ENCODE results near the gene SPIRE2.

DNA sequence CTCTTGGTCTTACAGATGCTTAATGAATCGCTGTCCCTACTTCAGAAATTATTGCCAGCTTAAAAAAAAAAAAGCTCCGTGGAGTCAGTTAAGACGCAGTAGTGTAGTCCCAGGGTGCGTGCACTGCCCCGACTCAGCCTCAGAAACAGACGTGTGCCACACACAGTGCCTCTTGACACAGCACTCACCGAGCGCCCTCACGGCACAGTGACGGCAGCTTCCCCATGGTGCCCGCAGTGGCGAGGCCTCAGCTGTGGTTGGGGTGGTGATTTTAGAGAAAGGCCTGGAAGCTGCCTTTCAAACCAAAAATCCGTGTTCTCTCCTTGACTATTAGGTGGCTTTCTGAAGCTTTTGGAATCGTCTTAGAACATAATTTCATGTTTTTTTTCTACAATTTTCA lies 59.0 kb downstream of the SPIRE2 start:
- TF ChIP-seq POLR2A (IDR thresholded peaks at IDR 0.05), result no peak
- TF ChIP-seq CTCF (IDR thresholded peaks at IDR 0.05), result no peak
